ENCODE results near the gene TOR4A.
A peak's percentile ranks its signal among the peaks of the same experiment; 100 is the strongest.
"Not testable (repeated sequence)": the region's sequence is repeated elsewhere in the genome, so short reads cannot be mapped to it uniquely, and the experiment has no call there.

Gene TOR4A

DNA sequence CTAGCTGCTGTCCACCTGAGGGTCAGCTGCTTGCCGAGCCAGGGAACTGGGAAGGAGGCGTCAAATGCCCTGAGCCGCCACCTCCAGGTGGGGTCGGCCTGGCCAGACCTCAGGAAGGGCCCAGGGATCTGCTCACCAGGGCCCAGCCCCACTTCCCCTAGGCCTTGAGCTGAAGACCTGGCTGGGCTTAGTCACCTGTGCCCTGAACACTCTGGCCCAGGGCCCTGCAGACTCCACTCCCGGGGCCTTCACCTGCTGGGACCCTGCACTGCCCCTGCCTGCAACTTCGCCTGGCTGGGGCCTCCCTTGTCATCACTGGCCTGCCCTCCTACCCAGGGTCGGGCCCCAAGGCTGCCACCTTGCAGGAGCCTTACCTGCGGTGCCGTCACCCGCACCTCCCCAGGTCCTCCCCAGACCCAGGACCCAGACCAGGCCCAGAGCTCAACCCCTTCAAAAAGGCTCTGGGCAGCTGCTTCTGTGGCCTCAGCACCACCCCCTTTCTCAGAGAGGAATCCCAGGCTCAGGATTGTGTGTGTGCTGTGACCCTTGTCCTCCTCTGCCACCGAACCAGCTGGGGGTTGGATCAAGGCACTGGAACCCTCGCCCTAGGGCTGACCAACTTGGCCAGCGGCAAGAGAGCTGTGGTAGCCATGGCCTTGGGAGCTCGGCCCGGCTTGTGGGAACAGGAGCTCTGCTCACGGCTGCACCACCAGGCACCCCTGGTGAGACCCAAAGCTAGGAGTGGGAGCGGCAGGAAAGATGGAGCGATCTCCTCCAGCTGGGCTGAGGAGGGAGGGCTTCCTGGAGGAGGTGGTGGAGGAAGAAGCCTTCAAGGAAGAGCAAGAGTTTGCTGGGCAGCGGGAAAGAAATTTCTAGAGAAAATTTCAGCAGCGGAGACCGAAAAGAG lies 23.6 kb upstream of the TOR4A start:
- no peak for TF ChIP-seq CTCF (IDR thresholded peaks at IDR 0.05)

DNA sequence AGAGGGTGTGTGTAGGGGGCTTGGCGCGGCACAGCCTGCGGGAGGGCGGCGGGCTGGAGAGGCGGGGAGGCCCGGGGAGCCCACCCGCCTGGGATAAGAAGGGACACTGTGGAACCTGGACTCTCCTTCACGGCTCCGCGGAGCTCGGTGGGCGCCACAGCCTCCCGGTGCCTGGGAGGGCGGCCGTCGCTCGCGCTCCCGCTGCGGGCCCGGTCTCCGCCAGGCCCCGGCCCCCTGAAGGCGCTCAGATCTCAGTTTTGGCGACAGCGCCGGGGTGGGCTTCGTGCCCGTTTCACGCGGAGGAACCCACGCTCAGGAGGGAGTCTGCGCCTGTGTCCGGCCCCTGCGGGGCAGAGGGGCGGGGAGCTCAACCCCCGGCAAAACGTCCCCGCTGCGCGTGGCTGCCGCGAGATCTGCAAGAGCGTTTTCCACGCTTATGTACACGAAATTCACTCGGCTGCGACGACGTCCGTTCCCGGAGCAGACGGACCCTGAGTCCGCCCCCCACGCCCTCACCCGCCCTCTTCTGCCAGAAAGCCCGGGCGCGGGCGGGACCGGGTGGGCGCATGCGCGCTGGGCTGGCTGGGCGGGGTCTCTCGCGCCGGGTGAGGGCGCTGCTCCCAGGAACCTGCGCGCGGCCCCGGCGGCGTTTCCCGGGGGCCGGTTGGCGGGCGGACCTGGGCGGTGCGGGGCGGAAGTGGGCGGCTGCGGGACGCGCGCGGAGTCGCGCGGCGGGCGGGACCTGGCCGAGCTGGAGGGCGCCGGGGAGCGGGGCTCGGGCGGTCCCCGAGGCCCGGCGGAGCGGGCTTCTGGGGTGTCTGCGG lies 22.7 kb upstream of the TOR4A start, which contains the start of gene NELFB:
TSS of gene NELFB (plus strand) at position 704 of the 824 bp plus-strand sequence.
- Histone ChIP-seq H3K36me3 (peaks cover 18% of the 10 kb centered on the region), H3K4me3 (ENCODE audit: low read depth in 1 of 2, low read length in 1 of 2) (peak within 1 kb of the TSS; percentile 93 to 99), H3K27ac (peak within 1 kb of the TSS; percentile 73), H3K4me1 (ENCODE audit: control insufficient read depth in 1 of 2, insufficient read depth in 1 of 2, low read depth in 1 of 2, low read length in 1 of 2) (peaks cover 24 to 27% of the 10 kb centered on the region in 2 experiments), H3K9me3 (no peaks in the 10 kb centered on the region), H3K27me3 (no peaks in the 10 kb centered on the region)
- TF ChIP-seq CTCF (IDR thresholded peaks at IDR 0.05): peak; percentile 52

More for the DNA sequence above, 23.6 kb upstream of the TOR4A start:
- Histone ChIP-seq H3K9me3 (no peaks in the 10 kb centered on the region), H3K4me3 (ENCODE audit: low read depth in 1 of 2, low read length in 1 of 2) (peak overlapping the region; percentile 93 to 99), H3K36me3 (peaks cover 15% of the 10 kb centered on the region), H3K27me3 (no peaks in the 10 kb centered on the region), H3K4me1 (ENCODE audit: control insufficient read depth in 1 of 2, insufficient read depth in 1 of 2, low read depth in 1 of 2, low read length in 1 of 2) (peaks cover 24 to 27% of the 10 kb centered on the region in 2 experiments), H3K27ac (no peak overlapping the region)

DNA sequence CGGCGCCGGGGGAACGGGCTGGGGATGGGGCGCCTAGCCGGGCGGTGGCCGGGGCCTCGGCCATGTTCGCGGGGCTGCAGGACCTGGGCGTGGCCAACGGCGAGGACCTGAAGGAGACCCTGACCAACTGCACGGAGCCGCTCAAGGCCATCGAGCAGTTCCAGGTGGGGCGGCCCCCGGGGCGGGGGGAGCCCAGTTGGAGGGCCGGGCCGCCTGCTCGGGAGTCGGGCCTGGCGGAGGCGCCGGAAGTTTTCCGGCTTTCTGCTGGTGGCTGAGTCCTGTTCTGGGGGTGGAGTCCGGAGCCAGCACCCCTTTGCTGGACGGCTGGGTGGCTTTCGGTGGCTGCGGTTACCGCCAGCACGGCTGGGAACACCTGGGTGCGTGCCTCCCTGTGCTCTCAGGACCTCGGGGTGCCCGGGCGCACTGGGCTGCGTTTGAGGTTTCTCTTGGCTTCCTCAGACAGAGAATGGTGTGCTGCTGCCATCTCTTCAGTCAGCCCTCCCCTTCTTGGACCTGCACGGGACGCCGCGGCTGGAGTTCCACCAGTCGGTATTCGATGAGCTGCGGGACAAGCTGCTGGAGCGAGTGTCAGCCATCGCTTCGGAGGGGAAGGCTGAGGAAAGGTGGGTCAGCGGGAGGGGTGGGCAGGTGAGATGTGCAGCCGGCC lies 21.9 kb upstream of the TOR4A start:
- Histone ChIP-seq H3K4me3 (ENCODE audit: low read depth in 1 of 2, low read length in 1 of 2) (peak overlapping the region; percentile 93 to 99), H3K36me3 (peaks cover 18% of the 10 kb centered on the region), H3K9me3 (no peaks in the 10 kb centered on the region), H3K4me1 (ENCODE audit: control insufficient read depth in 1 of 2, insufficient read depth in 1 of 2, low read depth in 1 of 2, low read length in 1 of 2) (peaks cover 24 to 27% of the 10 kb centered on the region in 2 experiments), H3K27ac (peak overlapping the region; percentile 73), H3K27me3 (no peaks in the 10 kb centered on the region)
- no peak for TF ChIP-seq CTCF (IDR thresholded peaks at IDR 0.05)

GRCh38 chr9:137256362-137256761 lies 21.2 kb upstream of the TOR4A start:
- no peak overlapping the region for H3K27ac ChIP-seq
- no peaks in the 10 kb centered on the region for H3K27me3 ChIP-seq
- H3K9me3 ChIP-seq: no peaks in the 10 kb centered on the region
- TF ChIP-seq CTCF (IDR thresholded peaks at IDR 0.05): no peak
- H3K4me1 ChIP-seq (ENCODE audit: control insufficient read depth in 1 of 2, insufficient read depth in 1 of 2, low read depth in 1 of 2, low read length in 1 of 2): peaks cover 24 to 27% of the 10 kb centered on the region in 2 experiments
- H3K36me3 ChIP-seq: peaks cover 18% of the 10 kb centered on the region
- H3K4me3 ChIP-seq (ENCODE audit: low read depth in 1 of 2, low read length in 1 of 2): peak overlapping the region; percentile 93 to 99

DNA sequence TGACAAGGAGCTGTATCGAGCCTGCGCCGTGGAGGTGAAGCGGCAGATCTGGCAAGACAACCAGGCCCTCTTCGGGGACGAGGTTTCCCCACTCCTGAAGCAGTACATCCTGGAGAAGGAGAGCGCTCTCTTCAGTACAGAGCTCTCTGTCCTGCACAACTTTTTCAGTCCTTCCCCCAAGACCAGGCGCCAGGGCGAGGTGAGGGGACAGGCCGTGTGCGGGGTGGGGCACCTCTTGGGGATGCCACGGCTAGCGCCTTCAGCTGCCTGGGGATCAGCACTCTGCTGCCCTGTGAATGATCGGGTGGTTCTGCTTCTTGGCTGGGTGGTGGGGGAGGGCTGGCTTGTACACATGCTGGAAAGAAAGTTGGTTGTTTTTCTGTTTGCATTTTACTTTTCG lies 20.7 kb upstream of the TOR4A start:
- Histone ChIP-seq H3K27ac (no peak overlapping the region), H3K4me1 (ENCODE audit: control insufficient read depth in 1 of 2, insufficient read depth in 1 of 2, low read depth in 1 of 2, low read length in 1 of 2) (peaks cover 24 to 27% of the 10 kb centered on the region in 2 experiments), H3K27me3 (no peaks in the 10 kb centered on the region), H3K36me3 (peaks cover 18% of the 10 kb centered on the region), H3K4me3 (ENCODE audit: low read depth in 1 of 2, low read length in 1 of 2) (peak overlapping the region in 1 of 2 experiments; percentile 99), H3K9me3 (no peaks in the 10 kb centered on the region)
- no peak for TF ChIP-seq CTCF (IDR thresholded peaks at IDR 0.05)

- H3K4me3 ChIP-seq (ENCODE audit: low read depth in 1 of 2, low read length in 1 of 2); H3K9me3 ChIP-seq; H3K4me1 ChIP-seq (ENCODE audit: control insufficient read depth in 1 of 2, insufficient read depth in 1 of 2, low read depth in 1 of 2, low read length in 1 of 2); H3K27ac ChIP-seq; H3K27me3 ChIP-seq: not testable (repeated sequence)
- peaks cover 48% of the 10 kb centered on the region for H3K36me3 ChIP-seq
Observed at GRCh38 chr9:137262173-137262908, 15.2 kb upstream of the TOR4A start.

Measured in neutrophil (primary cell).